Esophagus muscularis mucosa (tissue), 4 donors: ENCODE results near the gene TMEM170A. TPM values are rescaled to one million over a fixed set of nuclear protein-coding genes. Genes with fewer than 3 reads are reported as not detected.
A peak's percentile ranks its signal among the peaks of the same experiment; 100 is the strongest.
"Not testable (repeated sequence)": the region's sequence is repeated elsewhere in the genome, so short reads cannot be mapped to it uniquely, and the experiment has no call there.

ENCODE experiments used
- DNase-seq: peaks from one replicate; pipeline ENCODE4 v3.0.0-alpha.2; 2017; ENCODE audit errors: extremely low spot score
- H3K27ac ChIP-seq, 4 donors: fragments of 200-600 bp; sonication (generic); replicated peaks in 1 of 4; 1 replicate in 3 of 4; 2 replicates in 1 of 4; pipeline ENCODE4 v1.5.1; 2016 to 2019; ENCODE audit warnings: mild to moderate bottlenecking in 1 of 4
- H3K27me3 ChIP-seq, 4 donors: fragments of 200-600 bp; sonication (generic); one replicate each; pipeline versions ENCODE4 v1.5.1 to v1.6.0; 2016 to 2019
- H3K36me3 ChIP-seq, 4 donors: fragments of 200-600 bp; sonication (generic); one replicate each; pipeline ENCODE4 v1.5.1; 2016 to 2019
- H3K4me1 ChIP-seq, 4 donors: fragments of 200-600 bp; sonication (generic); one replicate each; pipeline ENCODE4 v1.5.1; 2016 to 2019
- H3K4me3 ChIP-seq, 4 donors: fragments of 200-600 bp; sonication (generic); 1 replicate in 2 of 4; 2 replicates in 2 of 4; pipeline ENCODE4 v1.5.1; 2016 to 2019; ENCODE audit warnings: mild to moderate bottlenecking in 4 of 4, moderate library complexity in 1 of 4
- H3K9me3 ChIP-seq, 4 donors: fragments of 200-600 bp; sonication (generic); 1 replicate in 3 of 4; 2 replicates in 1 of 4; pipeline ENCODE4 v1.5.1; 2016 to 2019
- EP300 ChIP-seq: sonication (generic); formaldehyde crosslinking; IDR thresholded peaks from one replicate; pipeline ENCODE4 v1.6.1; 2017; ENCODE audit warnings: antibody characterized with exemption
- POLR2A ChIP-seq: fragments of 450-650 bp; IDR thresholded peaks from one replicate; pipeline ENCODE4 v1.6.1; 2017; ENCODE audit warnings: antibody characterized with exemption, moderate library complexity, mild to moderate bottlenecking, low read depth
- POLR2AphosphoS5 ChIP-seq, 2 donors: sonication (generic); formaldehyde crosslinking; IDR thresholded peaks; one replicate each; pipeline ENCODE4 v1.6.1; 2017; ENCODE audit warnings: antibody characterized with exemption in 2 of 2
- WGBS: methylation state at CpG from one replicate; pipeline ENCODE4 v1.1.5; 2018; 5-methylcytosine and 5-hydroxymethylcytosine counted together
- intact Hi-C: fragments of 100-400 bp; cut with DNase I; formaldehyde crosslinking; loops from one replicate; pipeline ENCODE4 v1.15.1; 2023
- total RNA-seq, 4 donors: library from RNA; depleted of rRNA; stranded (reverse); fragments of >200 nt; gene quantifications; one replicate each; pipeline versions ENCODE4 v1.1.0 to v1.2.1, GENCODE V29; 2016
- TF ChIP-seq, protein P1 (sequence below), 3 experiments: fragments of 200-600 bp in 2 of 3; fragments of 450-650 bp in 1 of 3; sonication (generic) in 2 of 3; IDR thresholded peaks; one replicate each; pipeline ENCODE4 v1.5.1; 2017 to 2019; ENCODE audit warnings: antibody characterized with exemption in 3 of 3, mild to moderate bottlenecking in 2 of 3, moderate library complexity in 1 of 3

TMEM170A gene
- total RNA-seq, 4 donors from 2014 or later, result 11.2 to 18.3 (median 14.9) TPM

DNA sequence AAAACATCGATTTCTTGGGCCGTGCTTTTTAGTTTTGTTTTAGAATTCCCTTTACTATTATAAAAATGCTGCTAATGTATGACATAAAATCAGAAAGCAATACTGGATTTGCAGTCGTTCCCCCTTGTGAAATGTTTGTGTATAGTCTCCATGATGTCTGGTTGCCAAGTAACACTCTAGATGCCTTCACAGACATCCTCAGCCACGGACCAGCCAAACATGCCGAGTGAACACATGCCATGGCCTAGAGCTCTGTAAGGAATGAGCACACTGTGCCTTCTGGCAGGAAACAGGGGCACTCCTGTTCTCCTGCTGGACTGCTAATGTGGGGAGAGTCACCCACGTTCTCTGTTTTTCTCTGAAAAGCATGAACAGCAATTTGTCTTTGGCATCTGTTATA, 37.3 kb upstream of the TMEM170A start:
- peaks cover 7 to 42% (median 29%) of the 10 kb centered on the region in 4 donors for H3K4me1 ChIP-seq
- H3K9me3 ChIP-seq, DNase-seq, H3K27me3 ChIP-seq, intact Hi-C loops, H3K36me3 ChIP-seq, H3K4me3 ChIP-seq: not testable (repeated sequence)
- peak overlapping the region; percentile 54 to 63 (median 57) for H3K27ac ChIP-seq
- 33% methylated on average over 6 of the region's 6 CpGs for WGBS
- peak; percentile 39 to 69 for TF ChIP-seq POLR2AphosphoS5 (IDR thresholded peaks at IDR 0.05)

DNA sequence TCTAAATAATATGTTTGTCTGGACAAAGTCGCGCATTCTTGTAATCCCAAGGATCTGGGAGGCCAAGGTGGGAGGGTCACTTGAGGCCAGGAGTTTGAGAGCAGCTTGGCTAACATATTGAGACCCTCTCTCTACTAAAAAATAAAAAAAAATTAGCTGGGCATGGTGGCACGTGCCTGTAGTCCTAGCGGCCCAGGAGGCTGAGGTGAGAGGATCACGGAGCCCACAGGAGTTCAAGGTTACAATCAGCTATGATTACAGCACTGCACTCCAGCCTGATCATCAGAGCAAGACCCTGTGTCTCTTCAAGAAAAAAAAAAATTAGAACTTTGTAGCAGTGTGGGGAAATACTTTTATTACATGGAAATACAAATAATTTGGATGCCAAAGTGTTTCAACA, 36.9 kb upstream of the TMEM170A start:
- Histone ChIP-seq H3K4me3 (no peak overlapping the region), H3K36me3 (no peaks in the 10 kb centered on the region), H3K9me3 (no peaks in the 10 kb centered on the region), H3K27me3 (no peaks in the 10 kb centered on the region), H3K4me1 (peaks cover 7 to 42% (median 29%) of the 10 kb centered on the region in 4 donors), H3K27ac (peak overlapping the region; percentile 54 to 63 (median 57))
- no peak for DNase-seq
- WGBS, result 87% methylated on average over 5 of the region's 5 CpGs
- TF ChIP-seq, protein P1, sequence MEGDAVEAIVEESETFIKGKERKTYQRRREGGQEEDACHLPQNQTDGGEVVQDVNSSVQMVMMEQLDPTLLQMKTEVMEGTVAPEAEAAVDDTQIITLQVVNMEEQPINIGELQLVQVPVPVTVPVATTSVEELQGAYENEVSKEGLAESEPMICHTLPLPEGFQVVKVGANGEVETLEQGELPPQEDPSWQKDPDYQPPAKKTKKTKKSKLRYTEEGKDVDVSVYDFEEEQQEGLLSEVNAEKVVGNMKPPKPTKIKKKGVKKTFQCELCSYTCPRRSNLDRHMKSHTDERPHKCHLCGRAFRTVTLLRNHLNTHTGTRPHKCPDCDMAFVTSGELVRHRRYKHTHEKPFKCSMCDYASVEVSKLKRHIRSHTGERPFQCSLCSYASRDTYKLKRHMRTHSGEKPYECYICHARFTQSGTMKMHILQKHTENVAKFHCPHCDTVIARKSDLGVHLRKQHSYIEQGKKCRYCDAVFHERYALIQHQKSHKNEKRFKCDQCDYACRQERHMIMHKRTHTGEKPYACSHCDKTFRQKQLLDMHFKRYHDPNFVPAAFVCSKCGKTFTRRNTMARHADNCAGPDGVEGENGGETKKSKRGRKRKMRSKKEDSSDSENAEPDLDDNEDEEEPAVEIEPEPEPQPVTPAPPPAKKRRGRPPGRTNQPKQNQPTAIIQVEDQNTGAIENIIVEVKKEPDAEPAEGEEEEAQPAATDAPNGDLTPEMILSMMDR (IDR thresholded peaks at IDR 0.05), result no peak
- TF ChIP-seq POLR2A (no peak), EP300 (no peak), POLR2AphosphoS5 (IDR thresholded peaks at IDR 0.05) (no peak)
- intact Hi-C loops, result no loop called here

- WGBS, result 8% methylated on average over 2 of the region's 13 CpGs
- Histone ChIP-seq H3K27ac (peak overlapping the region; percentile 40 to 63 (median 48)), H3K4me1 (peaks cover 20 to 56% (median 44%) of the 10 kb centered on the region in 4 donors)
- H3K9me3 ChIP-seq, H3K4me3 ChIP-seq, H3K27me3 ChIP-seq, DNase-seq, H3K36me3 ChIP-seq, intact Hi-C loops: not testable (repeated sequence)
These were observed 34.3 kb upstream of the TMEM170A start for GRCh38 chr16:75498605-75499322.

DNA sequence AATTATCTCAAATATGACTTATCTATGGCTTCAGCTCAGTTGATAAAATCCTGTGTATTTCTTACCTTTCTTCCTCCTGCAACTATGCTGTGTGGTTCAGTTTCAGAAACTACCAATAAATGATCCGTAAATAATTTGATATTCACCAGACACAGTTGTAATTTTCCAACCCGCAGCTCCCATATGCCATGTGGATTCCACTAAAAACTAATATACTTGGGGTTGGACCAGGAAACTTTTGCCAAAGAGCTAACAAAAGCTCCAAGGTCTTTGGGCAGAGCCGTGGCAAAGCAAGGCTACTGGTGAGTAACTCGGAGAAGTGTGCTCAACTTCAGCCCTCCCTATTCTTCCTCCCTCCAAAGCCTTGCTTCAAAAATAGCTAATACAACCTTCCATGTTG, 33.1 kb upstream of the TMEM170A start:
- intact Hi-C loops, result no loop called here
- Histone ChIP-seq H3K36me3 (no peaks in the 10 kb centered on the region), H3K9me3 (no peaks in the 10 kb centered on the region), H3K27ac (peak overlapping the region in 1 of 4 donors; percentile 41), H3K4me3 (no peak overlapping the region), H3K4me1 (peaks cover 20 to 51% (median 44%) of the 10 kb centered on the region in 4 donors), H3K27me3 (peaks cover 0 to 7% (median 0%) of the 10 kb centered on the region in 4 donors)
- no peak for DNase-seq
- TF ChIP-seq EP300 (no peak), POLR2A (no peak), POLR2AphosphoS5 (IDR thresholded peaks at IDR 0.05) (no peak)
- TF ChIP-seq, protein P1 (IDR thresholded peaks at IDR 0.05), result no peak
- WGBS, result 64% methylated on average over 4 of the region's 4 CpGs

DNA sequence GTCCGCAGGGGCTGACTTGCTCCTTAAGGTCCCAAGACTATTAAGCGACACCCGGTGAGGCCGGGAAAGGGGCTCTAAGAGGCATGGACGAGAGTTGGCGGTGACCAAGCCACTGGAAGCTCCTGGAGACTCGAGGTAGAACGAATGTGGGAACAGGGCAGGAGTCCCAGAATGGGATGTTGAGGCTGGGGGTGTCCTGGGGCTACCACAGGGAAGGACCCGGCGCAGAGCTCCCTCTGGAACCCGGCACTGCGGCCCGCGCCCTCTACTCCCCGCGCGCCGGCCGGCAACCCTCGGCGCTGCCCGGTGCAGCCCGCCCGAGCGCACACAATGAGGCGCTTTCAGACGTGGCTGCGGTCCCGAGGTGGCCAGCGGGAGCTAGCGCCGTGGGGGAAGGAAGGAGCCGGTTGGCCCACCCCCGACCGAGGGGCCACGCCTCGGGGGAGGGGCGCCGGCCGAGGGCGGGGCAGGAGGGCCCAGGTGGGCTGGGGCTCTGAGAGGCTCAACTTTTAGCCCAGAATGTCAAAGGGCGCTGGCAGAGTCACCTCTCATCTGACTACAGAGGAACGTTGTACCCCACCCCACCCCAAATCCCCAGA, 30.7 kb upstream of the TMEM170A start, which contains the start of gene CHST6:
CHST6 (minus strand) TSS at position 366 of the 599 bp plus-strand sequence. CDS start 15,613 bp downstream, outside the sequence.
- Histone ChIP-seq H3K9me3 (no peaks in the 10 kb centered on the region), H3K4me1 (peaks cover 17 to 35% (median 30%) of the 10 kb centered on the region in 4 donors), H3K36me3 (no peaks in the 10 kb centered on the region), H3K27ac (peak within 1 kb of the TSS in 3 of 4 donors; percentile 38 to 50 (median 40)), H3K27me3 (peaks cover 0 to 7% (median 0%) of the 10 kb centered on the region in 4 donors), H3K4me3 (peak within 1 kb of the TSS; percentile 49 to 59 (median 54))
- no peak for DNase-seq
- intact Hi-C loops, result no loop called here
- TF ChIP-seq EP300 (no peak), POLR2AphosphoS5 (IDR thresholded peaks at IDR 0.05) (peak; percentile 27 to 53)
- TF ChIP-seq, protein P1 (IDR thresholded peaks at IDR 0.05), result no peak
- 21% methylated on average over 5 of the region's 43 CpGs for WGBS
